WI38 (cell line): ENCODE results near the gene MARVELD2.

Source experiments
- H3K4me3 ChIP-seq: 2 replicates; pipeline ENCODE4 v1.5.1; 2011; ENCODE audit warnings: low read depth, mild to moderate bottlenecking, control low read depth, low read length
- CTCF ChIP-seq: IDR thresholded peaks from 2 replicates; pipeline ENCODE4 v1.5.1; 2012; ENCODE audit warnings: low read depth, mild to moderate bottlenecking, control low read depth, low read length

The MARVELD2 gene

DNA sequence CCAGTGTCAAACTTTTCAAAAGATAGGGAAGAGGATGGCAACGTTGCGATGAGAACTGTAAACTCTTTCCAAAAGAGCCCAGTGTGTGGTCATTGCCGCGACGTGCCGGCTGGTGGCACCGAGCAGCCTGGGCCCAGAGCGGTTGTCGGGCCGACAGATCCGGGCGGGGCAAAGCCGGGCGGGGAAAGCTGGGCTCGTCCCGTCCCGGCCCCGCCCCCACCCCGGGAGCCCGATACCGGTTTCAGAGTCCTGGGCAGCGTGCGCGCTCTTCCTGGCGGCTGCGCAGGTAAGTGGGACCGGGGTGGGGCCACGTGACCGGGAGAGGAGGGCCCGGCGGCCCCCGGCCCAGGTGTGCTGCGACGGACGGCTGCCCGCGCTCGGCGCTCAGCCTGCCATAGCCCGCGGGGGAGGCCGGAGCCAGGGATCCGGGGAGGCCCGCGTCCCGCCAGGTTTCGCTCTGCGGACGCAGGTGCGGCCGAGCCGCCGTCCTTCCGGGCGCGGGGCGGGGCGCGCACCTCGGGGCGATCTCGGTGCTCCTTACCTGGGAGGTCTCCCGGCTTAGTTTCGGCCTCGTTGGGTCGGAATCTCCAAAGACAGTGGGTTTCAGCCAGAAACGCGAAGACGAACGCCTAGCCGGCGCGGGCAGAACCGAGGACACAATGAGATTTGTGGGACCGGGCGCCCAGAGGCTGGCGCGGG is at the start of gene MARVELD2:
TSS of gene MARVELD2 (plus strand) at position 232 of the 699 bp plus-strand sequence. CDS start 4,270 bp downstream, outside the sequence.
- no peak for TF ChIP-seq CTCF
- H3K4me3 ChIP-seq, result no peak within 1 kb of the TSS

- no peak for TF ChIP-seq CTCF
- H3K4me3 ChIP-seq, result peak overlapping the region; percentile 78
Measured at GRCh38 chr5:69367697-69368279, 47.1 kb upstream of the MARVELD2 start.

DNA sequence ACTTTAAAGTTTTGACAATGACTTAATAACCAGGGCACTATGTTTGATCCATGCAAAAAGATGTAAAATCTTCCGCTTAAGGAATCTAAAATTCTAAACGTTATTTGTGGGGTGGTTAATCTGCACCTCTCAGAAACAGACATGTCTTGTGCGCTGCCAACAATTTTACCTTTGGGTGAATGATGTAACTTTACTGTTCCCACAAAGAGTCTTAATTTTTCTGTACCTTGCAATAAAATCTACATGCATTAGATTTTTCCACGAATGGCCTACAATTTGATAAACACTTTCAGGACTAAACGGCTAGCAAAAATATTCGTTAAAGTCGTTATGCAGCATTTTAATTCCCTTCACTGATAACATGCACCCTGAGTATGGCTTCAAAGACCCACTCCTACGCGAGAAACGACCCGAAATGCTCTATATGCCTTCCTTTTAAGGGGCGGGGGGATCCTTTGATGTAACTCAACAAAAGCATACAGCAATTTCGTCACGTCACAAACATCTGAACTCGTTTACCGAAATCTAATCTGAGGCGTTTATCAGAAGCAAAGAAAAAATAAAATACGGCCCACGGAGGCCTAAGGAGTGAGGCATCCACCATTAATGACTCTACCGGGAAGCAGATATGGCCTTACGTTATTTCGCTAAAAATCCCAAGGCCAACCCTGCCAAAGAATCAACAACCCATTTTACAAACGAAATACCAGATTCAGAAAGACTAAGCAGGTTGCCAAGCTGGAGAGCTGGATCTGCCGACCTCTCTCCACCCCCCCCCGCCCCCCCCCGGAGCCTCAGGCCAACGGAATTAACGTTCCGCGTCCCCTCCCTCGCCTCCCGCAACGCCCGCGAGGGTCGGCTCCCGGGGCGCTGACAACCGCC is 46.2 kb upstream of the MARVELD2 start:
- H3K4me3 ChIP-seq, result peak overlapping the region; percentile 78
- TF ChIP-seq CTCF, result no peak

- peak within 1 kb of the TSS; percentile 78 for H3K4me3 ChIP-seq
- TF ChIP-seq CTCF, result no peak
Measured at GRCh38 chr5:69369340-69370121, 45.4 kb upstream of the MARVELD2 start, which contains the start of the genes AK6, RAD17 and TAF9. Gene AK6 (minus strand): TSS chr5:69369520. CDS start chr5:69369490, 30 bp downstream. Gene RAD17 (plus strand): TSS chr5:69369818. CDS start chr5:69372209, 2,391 bp downstream. Gene TAF9 (minus strand): TSS chr5:69369520. CDS start chr5:69365737, 3,783 bp downstream.

- peak overlapping the region; percentile 78 for H3K4me3 ChIP-seq
Measured at GRCh38 chr5:69370335-69370734, 44.6 kb upstream of the MARVELD2 start.

- no peak for TF ChIP-seq CTCF
- H3K4me3 ChIP-seq, result no peak overlapping the region
Measured at GRCh38 chr5:69372394-69372793, 42.5 kb upstream of the MARVELD2 start.

DNA sequence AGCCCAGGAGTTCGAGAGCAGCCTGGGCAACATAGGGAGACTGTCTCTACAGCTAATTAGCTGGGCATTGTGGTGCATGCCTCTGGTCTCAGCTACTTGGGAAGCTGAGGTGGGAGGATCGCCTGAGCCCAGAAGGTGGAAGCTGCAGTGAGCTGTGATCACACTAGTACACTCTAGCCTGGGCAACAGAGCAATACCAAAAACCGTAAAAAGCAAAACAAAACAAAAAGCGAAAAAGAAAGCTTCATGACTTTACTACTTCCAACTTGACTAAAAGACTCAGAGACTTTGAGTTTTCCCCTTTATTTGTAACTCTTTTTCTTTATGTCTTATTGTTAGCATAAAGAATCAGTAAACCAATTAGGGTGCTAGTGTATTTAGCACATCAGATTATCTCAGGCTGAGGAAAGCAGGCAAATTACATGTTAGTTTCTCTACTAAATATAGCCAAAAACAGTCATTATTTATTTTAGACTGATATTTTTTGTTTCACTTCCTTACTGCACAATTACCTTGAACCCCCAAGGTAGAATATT is 39.9 kb upstream of the MARVELD2 start:
- H3K4me3 ChIP-seq, result no peak overlapping the region
- no peak for TF ChIP-seq CTCF
